GM12872 (cell line): ENCODE measurements around the gene TAF11L8.
"Not testable (repeated sequence)": the region's sequence is repeated elsewhere in the genome, so short reads cannot be mapped to it uniquely, and the experiment has no call there.

Experiments
- TF ChIP-seq, protein P1 (sequence below): IDR thresholded peaks from 3 replicates; pipeline ENCODE4 v1.5.1; 2011; ENCODE audit warnings: low read depth, mild to moderate bottlenecking, low read length, moderate library complexity; ENCODE audit not compliant: insufficient read depth

Gene TAF11L8

DNA sequence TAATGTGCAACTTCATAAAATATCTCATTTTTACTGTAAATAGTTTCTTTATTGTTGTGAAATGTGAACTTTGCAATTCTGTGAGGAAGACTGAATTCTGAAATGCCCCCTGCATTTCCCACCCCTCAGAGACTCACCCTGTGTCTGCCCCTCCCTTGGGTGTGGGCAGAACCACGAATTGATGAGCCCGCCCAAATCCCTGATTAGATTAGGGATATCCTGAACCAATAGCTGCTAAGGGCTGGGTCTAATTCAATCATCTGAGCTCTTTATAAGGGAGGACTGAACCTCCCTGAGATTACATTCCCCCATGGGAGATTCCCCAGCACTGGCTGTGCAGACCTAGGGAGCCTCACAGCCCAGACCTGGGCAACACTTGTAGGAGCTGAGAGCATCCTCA lies 19.3 kb upstream of the TAF11L8 start, which contains the start of gene TAF11L12:
Gene TAF11L12 (plus strand): TSS at position 301 of the 400 bp plus-strand sequence.
- TF ChIP-seq, protein P1, sequence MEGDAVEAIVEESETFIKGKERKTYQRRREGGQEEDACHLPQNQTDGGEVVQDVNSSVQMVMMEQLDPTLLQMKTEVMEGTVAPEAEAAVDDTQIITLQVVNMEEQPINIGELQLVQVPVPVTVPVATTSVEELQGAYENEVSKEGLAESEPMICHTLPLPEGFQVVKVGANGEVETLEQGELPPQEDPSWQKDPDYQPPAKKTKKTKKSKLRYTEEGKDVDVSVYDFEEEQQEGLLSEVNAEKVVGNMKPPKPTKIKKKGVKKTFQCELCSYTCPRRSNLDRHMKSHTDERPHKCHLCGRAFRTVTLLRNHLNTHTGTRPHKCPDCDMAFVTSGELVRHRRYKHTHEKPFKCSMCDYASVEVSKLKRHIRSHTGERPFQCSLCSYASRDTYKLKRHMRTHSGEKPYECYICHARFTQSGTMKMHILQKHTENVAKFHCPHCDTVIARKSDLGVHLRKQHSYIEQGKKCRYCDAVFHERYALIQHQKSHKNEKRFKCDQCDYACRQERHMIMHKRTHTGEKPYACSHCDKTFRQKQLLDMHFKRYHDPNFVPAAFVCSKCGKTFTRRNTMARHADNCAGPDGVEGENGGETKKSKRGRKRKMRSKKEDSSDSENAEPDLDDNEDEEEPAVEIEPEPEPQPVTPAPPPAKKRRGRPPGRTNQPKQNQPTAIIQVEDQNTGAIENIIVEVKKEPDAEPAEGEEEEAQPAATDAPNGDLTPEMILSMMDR = not testable (repeated sequence)

DNA sequence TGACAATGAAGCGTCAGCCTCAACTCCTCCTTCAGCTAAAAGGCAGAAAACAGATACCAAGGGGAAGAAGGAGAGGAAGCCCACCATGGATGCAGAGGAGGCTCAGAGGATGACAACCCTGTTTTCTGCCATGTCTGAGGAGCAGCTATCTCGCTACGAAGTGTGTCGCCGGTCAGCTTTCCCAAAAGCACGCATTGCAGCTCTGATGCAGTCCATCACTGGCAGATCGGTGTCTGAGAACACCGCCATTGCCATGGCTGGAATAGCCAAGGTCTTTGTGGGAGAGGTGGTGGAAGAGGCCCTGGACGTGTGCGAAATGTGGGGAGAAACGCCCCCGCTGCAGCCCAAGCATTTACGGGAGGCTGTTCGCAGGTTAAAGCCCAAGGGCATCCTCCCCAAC lies 14.2 kb upstream of the TAF11L8 start:
- TF ChIP-seq, protein P1 = no peak

DNA sequence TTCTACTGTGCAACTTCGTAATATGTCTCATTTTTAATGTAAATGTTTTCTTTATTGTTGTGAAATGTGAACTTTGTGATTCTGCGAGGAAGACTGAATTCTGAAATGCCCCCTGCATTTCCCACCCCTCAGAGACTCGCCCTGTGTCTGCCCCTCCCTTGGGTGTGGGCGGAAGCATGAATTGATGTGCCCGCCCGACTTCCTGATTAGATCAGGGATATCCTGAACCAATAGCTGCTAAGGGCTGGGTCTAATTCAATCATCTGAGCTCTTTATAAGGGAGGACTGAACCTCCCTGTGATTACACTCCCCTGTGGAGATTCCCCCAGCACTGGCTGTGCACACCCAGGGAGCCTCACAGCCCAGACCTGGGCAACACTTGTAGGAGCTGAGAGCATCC lies 13.1 kb upstream of the TAF11L8 start, which contains the start of gene TAF11L11:
Gene TAF11L11 (plus strand): TSS at position 304 of the 400 bp plus-strand sequence.
- TF ChIP-seq, protein P1 = not testable (repeated sequence)

DNA sequence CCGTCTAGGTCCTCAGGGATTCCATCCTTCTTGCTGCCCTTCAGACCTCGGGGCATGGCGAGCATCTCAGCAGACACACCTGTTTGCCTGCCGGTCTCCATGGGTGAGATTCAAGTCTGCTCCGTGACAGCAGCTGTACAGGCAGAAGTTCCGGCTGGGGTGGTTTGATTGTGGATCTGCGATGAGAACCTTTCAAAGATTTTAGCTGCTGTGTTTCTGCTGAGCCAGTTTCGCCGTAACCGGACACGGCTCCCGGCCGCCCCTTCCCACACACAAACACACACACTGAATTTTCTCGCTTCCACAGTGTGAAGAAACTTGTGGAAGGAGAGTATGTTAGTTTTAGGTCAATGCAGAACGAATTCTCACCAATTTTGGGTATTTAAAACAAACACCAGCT lies 7.0 kb upstream of the TAF11L8 start, which contains the start of gene TAF11L10:
Gene TAF11L10 (minus strand): TSS at position 101 of the 400 bp plus-strand sequence.
- TF ChIP-seq, protein P1 = not testable (repeated sequence)

DNA sequence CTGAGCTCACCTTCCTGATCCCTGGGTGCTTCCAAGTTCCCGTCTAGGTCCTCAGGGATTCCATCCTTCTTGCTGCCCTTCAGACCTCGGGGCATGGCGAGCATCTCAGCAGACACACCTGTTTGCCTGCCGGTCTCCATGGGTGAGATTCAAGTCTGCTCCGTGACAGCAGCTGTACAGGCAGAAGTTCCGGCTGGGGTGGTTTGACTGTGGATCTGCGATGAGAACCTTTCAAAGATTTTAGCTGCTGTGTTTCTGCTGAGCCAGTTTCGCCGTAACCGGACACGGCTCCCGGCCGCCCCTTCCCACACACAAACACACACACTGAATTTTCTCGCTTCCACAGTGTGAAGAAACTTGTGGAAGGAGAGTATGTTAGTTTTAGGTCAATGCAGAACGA lies 3.5 kb upstream of the TAF11L8 start, which contains the start of gene TAF11L9:
Gene TAF11L9 (minus strand): TSS at position 140 of the 400 bp plus-strand sequence.
- TF ChIP-seq, protein P1 = not testable (repeated sequence)

DNA sequence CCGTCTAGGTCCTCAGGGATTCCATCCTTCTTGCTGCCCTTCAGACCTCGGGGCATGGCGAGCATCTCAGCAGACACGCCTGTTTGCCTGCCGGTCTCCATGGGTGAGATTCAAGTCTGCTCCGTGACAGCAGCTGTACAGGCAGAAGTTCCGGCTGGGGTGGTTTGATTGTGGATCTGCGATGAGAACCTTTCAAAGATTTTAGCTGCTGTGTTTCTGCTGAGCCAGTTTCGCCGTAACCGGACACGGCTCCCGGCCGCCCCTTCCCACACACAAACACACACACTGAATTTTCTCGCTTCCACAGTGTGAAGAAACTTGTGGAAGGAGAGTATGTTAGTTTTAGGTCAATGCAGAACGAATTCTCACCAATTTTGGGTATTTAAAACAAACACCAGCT lies 5.1 kb downstream of the TAF11L8 start, which contains the start of gene TAF11L7:
Gene TAF11L7 (minus strand): TSS at position 101 of the 400 bp plus-strand sequence.
- TF ChIP-seq, protein P1 = not testable (repeated sequence)
